ENCODE data around the gene SSUH2. TPM values are rescaled to one million over a fixed set of nuclear protein-coding genes. Genes with fewer than 3 reads are reported as not detected.
A peak's percentile ranks its signal among the peaks of the same experiment; 100 is the strongest.
"Not testable (repeated sequence)": the region's sequence is repeated elsewhere in the genome, so short reads cannot be mapped to it uniquely, and the experiment has no call there.

The SSUH2 gene, protein sequence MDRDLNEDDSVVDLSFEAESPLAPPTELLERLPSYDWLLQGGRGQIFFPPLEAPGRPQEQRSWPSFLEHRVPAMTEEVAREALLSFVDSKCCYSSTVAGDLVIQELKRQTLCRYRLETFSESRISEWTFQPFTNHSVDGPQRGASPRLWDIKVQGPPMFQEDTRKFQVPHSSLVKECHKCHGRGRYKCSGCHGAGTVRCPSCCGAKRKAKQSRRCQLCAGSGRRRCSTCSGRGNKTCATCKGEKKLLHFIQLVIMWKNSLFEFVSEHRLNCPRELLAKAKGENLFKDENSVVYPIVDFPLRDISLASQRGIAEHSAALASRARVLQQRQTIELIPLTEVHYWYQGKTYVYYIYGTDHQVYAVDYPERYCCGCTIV
- polyA plus RNA-seq = not detected

DNA sequence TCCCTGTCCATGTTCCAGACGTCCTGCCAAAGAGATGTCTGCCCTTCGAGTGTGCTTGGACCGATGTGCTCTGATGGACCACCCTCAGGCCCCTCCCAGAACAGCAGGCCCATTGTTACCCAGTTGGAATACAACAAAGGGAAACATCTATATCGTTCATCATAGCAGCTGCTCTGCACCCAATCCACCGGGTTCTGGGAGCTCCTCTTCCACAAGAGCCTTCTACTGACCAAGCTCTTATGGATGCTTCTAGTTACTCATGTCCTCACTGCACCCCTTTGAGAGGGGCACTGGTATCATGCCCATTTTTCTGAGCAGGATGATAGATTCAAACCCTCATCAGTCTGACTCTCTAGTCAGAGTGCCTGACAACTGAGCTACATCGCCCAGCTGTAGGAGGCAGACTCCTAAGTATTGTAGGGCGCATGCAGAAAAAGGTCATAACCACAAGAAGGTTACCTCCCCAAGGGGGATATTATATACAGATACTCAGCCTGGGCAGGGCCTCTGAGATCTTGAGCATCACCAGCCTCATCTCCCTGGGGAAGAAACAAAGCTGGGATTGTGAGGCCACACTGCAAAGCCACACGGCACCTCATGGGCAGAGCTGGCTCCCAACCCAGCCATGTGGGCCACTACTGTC lies at the start of gene SSUH2:
Gene SSUH2 (minus strand): TSS at position 51 of the 643 bp plus-strand sequence. CDS start 40 bp downstream, at position 11.
- Mint-ChIP-seq H3K4me3 (no peak within 1 kb of the TSS), H3K36me3 (no peaks in the 10 kb centered on the region), H3K9me3 (no peaks in the 10 kb centered on the region), H3K4me1 (peaks cover 0 to 2% (median 0%) of the 10 kb centered on the region in 3 donors), H3K27me3 (peaks cover 15% of the 10 kb centered on the region), H3K27ac (peak within 1 kb of the TSS in 1 of 3 donors; percentile 46)

DNA sequence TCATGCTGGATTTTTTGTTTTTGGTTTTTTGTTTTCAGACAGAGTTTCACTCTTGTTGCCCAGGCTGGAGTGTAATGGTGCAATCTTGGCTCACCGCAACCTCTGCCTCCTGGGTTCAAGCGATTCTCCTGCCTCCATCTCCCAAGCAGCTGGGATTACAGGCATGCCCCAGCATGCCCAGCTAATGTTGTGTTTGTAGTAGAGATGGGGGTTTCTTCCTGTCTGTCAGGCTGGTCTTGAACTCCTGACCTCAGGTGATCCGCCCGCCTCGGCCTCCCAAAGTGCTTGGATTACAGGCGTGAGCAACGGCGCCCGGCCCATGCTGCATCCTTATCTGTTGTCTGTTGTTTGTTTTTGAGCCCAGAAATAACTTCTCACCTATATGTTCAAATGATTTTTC lies 46.7 kb upstream of the SSUH2 start:
- not testable (repeated sequence) for H3K4me1 Mint-ChIP-seq, H3K4me3 Mint-ChIP-seq, H3K9me3 Mint-ChIP-seq, H3K27ac Mint-ChIP-seq, H3K27me3 Mint-ChIP-seq, H3K36me3 Mint-ChIP-seq

DNA sequence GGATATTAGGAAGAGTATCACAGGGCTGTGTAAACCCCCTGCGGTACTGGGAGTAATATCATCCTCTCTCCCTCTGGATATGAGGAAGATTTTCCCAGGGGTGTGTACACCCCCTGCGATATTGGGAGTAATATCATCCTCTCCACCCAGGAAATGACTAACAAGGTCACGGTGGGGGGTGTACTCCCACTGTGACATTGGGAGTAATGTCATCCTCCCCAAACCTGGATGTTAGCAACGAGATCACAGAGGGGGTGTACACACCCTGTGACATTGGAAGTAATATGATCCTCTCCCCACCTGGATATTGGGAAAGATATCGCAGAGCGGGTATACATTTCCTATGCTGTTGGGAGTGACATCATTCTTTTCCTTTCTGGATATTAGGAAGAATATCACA lies 40.4 kb upstream of the SSUH2 start:
- H3K27me3 Mint-ChIP-seq, H3K27ac Mint-ChIP-seq, H3K4me1 Mint-ChIP-seq, H3K9me3 Mint-ChIP-seq, H3K36me3 Mint-ChIP-seq: not testable (repeated sequence)
- peak overlapping the region in 1 of 4 donors; percentile 8 for H3K4me3 Mint-ChIP-seq

DNA sequence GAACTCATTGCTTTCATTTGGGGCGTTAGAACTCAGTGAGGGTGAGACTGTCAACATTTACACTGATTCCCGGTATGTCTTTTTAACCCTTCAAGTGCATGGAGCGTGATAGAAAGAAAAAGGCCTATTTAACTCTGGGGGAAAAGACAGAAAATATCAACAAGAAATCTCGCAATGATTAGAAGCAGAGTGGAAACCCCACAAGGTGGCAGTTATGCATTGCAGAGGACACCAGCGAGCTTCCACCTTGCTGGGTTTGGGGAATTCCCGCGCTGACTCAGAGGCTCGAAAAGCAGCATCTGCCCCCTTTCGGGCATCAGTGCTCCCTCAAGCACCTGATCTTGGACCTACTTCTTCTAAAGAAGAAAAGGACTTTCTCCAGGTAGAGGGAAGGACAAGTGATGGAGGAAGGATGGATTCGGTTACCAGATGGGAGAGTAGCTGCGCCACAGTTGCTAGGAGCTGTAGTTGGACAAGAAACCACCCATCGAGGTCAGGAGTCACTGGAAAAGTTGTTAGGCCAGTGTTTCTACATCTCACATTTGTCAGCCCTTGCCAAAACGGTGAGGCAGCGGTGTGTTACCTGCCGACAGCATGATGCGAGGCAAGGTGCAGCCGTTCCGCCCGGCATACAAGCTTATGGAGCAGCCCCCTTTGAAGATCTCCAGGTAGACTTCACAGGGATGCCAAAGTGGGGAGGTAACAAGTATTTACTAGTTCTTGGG lies 38.4 kb upstream of the SSUH2 start:
- H3K36me3 Mint-ChIP-seq = not testable (repeated sequence)

DNA sequence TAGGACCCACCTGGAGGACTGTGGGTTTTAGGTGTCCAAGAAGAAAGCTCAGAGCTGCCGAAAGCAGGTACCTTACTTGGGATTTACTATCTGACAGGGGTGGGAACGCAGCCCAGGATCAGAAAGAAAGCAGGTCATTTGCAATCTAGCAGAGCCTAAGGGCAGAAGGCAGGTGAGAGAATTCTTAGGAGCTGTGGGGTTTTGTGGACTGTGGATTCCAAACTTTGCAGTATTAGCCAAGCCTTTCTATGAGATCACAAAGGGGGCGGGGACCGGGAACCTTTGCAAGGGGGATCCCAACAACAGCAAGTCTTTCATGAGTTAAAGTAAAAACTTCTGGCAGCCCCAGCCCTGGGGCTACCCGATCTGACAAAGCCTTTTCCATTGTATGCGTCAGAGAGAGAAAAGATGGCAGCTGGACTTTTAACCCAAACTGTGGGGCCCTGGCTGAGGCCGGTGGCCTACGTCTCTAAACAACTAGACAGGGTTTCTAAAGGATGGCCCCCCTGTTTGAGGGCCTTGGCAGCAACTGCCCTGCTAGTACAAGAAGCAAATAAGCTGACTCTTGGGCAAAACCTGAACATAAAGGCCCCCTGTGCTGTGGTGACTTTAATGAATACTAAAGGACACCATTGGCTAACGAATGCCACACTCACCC lies 37.4 kb upstream of the SSUH2 start:
- not testable (repeated sequence) for H3K9me3 Mint-ChIP-seq, H3K4me1 Mint-ChIP-seq, H3K36me3 Mint-ChIP-seq, H3K27ac Mint-ChIP-seq, H3K4me3 Mint-ChIP-seq
- peaks cover 11% of the 10 kb centered on the region for H3K27me3 Mint-ChIP-seq

More for the DNA sequence above, 38.4 kb upstream of the SSUH2 start:
- H3K9me3 Mint-ChIP-seq, H3K27ac Mint-ChIP-seq, H3K4me3 Mint-ChIP-seq, H3K4me1 Mint-ChIP-seq: not testable (repeated sequence)
- H3K27me3 Mint-ChIP-seq = peaks cover 11% of the 10 kb centered on the region

DNA sequence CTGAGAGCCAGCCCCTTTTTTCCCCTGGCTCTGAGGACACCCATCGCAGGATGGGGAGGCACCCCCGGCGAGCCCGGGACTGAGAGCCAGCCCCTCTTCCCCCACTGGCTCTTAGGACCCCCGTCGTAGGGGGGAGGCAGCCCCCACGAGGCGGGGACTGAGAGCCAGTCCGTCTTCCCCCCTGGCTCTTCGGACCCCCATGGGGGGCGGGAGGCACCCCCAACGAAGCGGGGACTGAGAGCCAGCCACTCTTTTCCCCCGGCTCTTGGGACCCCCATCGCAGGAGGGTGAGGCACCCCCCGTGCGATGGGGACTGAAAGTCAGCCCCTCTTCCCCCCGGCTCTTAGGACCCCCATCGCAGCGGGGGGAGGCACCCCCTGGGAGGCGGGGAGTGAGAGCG lies 36.8 kb upstream of the SSUH2 start:
- Mint-ChIP-seq H3K27me3 (peaks cover 11% of the 10 kb centered on the region), H3K9me3 (peaks cover 0 to 3% (median 0%) of the 10 kb centered on the region in 3 donors), H3K27ac (no peak overlapping the region), H3K4me3 (no peak overlapping the region), H3K4me1 (no peaks in the 10 kb centered on the region), H3K36me3 (no peaks in the 10 kb centered on the region)

DNA sequence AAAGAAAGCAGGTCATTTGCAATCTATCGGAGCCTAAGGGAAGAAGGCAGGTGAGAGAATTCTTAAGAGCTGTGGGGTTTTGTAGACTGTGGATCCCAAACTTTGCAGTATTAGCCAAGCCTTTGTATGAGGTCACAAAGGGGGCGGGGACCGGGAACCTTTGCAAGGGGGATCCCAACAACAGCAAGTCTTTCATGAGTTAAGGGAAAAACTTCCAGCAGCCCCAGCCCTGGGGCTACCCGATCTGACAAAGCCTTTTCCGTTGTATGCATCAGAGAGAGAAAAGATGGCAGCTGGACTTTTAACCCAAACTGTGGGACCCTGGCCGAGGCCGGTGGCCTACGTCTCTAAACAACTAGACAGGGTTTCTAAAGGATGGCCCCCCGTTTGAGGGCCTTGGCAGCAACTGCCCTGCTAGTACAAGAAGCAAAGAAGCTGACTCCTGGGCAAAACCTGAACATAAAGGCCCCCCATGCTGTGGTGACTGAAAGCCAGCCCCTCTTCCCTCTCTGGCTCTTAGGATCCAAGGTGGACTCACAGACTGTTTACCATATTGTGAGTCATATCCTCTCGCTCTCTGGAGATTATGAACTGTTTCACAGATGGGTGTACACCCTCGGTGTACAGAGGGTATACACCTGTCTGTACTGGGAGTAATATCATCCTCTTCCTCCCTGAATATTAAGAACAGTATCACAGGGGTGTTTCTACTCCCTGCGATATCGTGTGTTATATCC lies 35.4 kb upstream of the SSUH2 start:
- peaks cover 14% of the 10 kb centered on the region for H3K27me3 Mint-ChIP-seq
- not testable (repeated sequence) for H3K4me1 Mint-ChIP-seq, H3K36me3 Mint-ChIP-seq, H3K4me3 Mint-ChIP-seq, H3K9me3 Mint-ChIP-seq, H3K27ac Mint-ChIP-seq

DNA sequence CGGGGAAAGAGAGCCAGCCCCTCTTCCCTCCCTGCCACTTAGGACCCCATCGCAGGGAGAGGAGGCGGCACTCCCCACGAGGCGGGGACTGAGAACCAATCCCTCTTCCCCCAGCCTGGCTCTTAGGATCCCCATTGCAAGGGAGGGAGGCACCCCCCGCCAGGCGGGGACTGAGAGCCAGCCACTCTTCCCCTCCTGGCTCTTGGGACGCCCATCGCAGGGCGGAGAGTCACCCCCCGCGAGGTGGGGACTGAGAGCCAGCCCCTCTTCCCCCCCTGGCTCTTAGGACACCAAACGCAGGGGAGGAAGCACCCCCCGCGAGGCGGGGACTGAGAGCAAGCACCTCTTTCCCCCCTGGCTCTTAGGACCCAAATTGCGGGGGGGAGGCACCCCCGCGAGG lies 34.2 kb upstream of the SSUH2 start:
- no peaks in the 10 kb centered on the region for H3K4me1 Mint-ChIP-seq
- H3K4me3 Mint-ChIP-seq = no peak overlapping the region
- peaks cover 13% of the 10 kb centered on the region for H3K27me3 Mint-ChIP-seq
- H3K27ac Mint-ChIP-seq = no peak overlapping the region
- no peaks in the 10 kb centered on the region for H3K36me3 Mint-ChIP-seq
- peaks cover 0 to 3% (median 0%) of the 10 kb centered on the region in 3 donors for H3K9me3 Mint-ChIP-seq

DNA sequence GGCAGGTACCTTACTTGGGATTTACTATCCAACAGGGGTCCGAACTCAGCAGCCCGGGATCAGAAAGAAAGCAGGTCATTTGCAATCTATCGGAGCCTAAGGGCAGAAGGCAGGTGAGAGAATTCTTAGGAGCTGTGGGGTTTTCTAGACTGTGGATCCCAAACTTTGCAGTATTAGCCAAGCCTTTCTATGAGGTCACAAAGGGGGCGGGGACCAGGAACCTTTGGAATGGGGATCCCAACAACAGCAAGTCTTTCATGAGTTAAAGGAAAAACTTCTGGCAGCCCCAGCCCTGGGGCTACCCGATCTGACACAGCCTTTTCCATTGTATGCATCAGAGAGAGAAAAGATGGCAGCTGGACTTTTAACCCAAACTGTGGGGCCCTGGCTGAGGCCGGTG lies 32.7 kb upstream of the SSUH2 start:
- not testable (repeated sequence) for H3K27ac Mint-ChIP-seq

DNA sequence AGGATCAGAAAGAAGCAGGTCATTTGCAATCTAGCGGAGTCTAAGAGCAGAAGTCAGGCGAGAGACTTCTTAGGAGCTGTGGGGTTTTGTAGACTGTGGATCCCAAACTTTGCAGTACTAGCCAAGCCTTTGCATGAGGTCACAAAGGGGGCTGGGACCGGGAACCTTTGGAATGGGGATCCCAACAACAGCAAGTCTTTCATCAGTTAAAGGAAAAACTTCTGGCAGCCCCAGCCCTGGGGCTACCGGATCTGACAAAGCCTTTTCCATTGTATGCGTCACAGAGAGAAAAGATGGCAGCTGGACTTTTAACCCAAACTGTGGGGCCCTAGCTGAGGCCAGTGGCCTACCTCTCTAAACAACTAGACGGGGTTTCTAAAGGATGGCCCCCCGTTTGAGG lies 31.0 kb upstream of the SSUH2 start:
- not testable (repeated sequence) for H3K9me3 Mint-ChIP-seq, H3K27me3 Mint-ChIP-seq, H3K4me1 Mint-ChIP-seq, H3K27ac Mint-ChIP-seq, H3K36me3 Mint-ChIP-seq, H3K4me3 Mint-ChIP-seq

More for the DNA sequence above, 32.7 kb upstream of the SSUH2 start:
- H3K4me3 Mint-ChIP-seq, H3K4me1 Mint-ChIP-seq, H3K9me3 Mint-ChIP-seq, H3K27me3 Mint-ChIP-seq, H3K36me3 Mint-ChIP-seq: not testable (repeated sequence)

DNA sequence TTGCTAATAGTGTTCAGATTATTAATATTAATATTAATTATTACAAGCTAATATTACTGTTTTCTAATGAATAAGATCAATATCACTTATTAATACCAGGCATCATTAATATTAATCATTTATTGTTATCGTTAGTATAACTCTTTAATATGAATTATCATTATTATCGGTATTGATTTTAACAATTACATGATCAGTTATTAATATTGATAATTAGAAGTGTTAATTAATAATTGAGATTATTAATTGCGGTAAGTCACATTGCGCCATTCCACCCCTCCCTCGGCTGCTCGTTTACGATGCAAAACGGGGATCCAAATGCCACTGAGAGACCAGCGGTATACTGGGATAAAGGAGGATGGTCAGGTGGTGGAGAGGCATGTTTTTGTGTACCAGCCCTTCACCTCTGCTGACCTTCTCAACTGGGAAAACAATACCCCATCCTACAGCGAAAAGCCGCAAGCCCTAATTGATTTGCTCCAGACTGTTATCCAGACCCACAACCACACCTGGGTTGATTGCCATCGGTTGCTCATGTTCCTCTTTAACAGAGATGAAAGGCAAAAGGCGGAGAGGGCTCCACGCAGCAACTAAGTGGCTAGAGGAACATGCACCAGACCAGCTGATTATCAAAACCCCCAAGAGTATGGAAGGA lies 28.6 kb upstream of the SSUH2 start:
- Mint-ChIP-seq H3K27me3 (peaks cover 3% of the 10 kb centered on the region), H3K27ac (no peak overlapping the region), H3K9me3 (peaks cover 0 to 6% (median 3%) of the 10 kb centered on the region in 3 donors), H3K4me3 (no peak overlapping the region), H3K4me1 (no peaks in the 10 kb centered on the region), H3K36me3 (peaks cover 5% of the 10 kb centered on the region)

DNA sequence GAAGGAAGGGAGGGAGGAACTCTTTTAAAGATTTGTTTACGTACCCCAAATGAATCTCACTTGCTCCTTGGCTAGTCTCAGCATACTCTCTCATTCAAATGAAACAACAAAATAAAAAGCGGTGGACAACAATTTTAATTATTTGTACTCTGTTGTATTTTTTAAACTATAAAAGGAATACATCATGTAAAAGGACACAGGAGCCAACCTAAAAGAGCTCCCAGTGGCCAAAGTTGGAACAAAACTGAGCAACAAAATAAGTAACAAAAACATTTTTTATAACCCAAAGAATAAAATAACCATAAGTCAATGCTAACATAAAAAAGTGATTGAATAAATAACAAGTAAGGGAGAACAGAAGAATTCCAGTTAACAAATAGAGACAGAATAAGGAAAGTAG lies 24.4 kb upstream of the SSUH2 start:
- Mint-ChIP-seq H3K4me1 (peaks cover 3 to 6% (median 4%) of the 10 kb centered on the region in 3 donors), H3K9me3 (peaks cover 0 to 6% (median 3%) of the 10 kb centered on the region in 3 donors), H3K27ac (no peak overlapping the region), H3K4me3 (peak overlapping the region in 1 of 4 donors; percentile 11), H3K36me3 (peaks cover 8% of the 10 kb centered on the region), H3K27me3 (peaks cover 13% of the 10 kb centered on the region)

DNA sequence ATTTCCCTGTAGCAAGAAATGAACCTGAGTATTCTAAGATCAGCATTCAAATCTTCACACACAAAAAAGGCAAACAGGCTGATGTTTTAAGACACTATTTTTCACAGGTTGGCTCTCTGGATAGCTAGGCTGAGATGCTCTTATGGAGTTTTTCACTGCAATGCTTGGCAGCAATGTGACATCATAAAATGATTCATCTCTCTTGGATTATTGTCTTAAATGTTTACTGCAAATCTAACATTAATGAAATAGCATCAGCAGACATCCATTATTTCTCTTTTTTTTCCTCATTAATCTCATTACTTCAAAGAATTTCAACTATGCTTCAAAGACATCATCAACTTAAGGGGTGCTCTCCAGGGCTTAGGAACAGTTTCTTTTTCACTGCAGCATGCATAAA lies 23.6 kb upstream of the SSUH2 start:
- no peak overlapping the region for H3K27ac Mint-ChIP-seq
- H3K27me3 Mint-ChIP-seq = peaks cover 13% of the 10 kb centered on the region
- H3K4me1 Mint-ChIP-seq = peaks cover 3 to 6% (median 4%) of the 10 kb centered on the region in 3 donors
- H3K36me3 Mint-ChIP-seq = peaks cover 8% of the 10 kb centered on the region
- no peak overlapping the region for H3K4me3 Mint-ChIP-seq
- peaks cover 0 to 6% (median 3%) of the 10 kb centered on the region in 3 donors for H3K9me3 Mint-ChIP-seq

DNA sequence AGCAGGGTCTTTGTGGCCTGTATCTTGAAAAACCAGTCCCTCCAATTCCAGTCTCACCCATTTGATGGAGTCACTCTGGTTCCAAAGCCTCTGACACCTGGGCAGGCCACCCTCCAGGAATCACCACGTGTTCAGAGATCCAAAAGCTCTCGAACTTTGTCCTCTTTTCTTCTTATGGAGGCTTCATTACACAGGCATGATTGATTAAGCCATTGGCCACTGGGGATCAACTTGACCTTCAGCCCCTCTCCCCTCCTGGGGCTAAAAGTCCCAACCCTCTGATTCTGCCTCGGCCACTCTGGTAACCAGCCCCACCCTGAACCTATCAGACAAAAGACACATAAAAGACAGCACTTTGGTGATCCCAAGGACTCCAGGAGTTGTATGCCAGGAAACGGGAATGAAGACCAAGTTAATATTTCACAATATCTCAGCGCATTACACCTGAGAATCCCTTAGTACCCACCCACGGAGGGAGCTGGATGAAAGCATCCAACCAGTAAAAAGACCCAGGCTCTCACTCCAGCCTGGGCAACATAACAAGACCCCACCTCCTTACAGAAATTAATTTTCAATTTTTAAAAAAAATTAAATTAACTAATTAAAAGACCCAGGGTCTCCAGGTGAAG lies 23.0 kb upstream of the SSUH2 start:
- Mint-ChIP-seq H3K27ac (no peak overlapping the region), H3K4me3 (no peak overlapping the region), H3K27me3 (peaks cover 13% of the 10 kb centered on the region), H3K4me1 (peaks cover 3 to 6% (median 4%) of the 10 kb centered on the region in 3 donors), H3K36me3 (peaks cover 8% of the 10 kb centered on the region), H3K9me3 (peaks cover 0 to 6% (median 3%) of the 10 kb centered on the region in 3 donors)

Measured in IgD-negative memory B cell (primary cell).